Measurements from ENCODE around the gene NATD1.

NATD1 gene

DNA sequence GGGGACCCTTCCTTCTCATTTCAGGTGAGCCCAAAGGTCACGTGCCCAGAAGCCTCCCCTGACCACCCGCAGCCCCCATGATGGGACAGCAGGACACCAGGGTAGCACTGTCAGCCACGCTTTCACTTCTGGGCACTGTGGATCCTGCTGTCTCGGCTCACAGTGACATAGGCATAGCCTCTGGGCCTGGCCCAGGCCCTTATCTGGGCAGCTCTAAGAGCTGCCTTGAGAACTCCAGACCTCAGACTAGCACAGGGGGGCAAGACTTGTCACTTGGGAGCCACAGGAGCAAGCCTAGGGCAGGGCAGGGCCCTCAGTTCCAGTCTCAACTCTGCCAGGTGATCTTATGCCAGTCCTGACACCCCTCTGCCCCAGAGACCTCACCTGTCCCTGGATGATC lies 4.7 kb downstream of the NATD1 start:
- Histone ChIP-seq H3K9me3 (ENCODE audit: insufficient read depth, low read length) (no peaks in the 10 kb centered on the region), H2AFZ (ENCODE audit: low read depth, low read length) (no peak overlapping the region), H3K79me2 (ENCODE audit: low read length) (no peaks in the 10 kb centered on the region), H3K4me3 (ENCODE audit: low read length) (no peak overlapping the region), H3K27me3 (ENCODE audit: low read depth, low read length) (no peaks in the 10 kb centered on the region), H3K9ac (ENCODE audit: low read length) (no peak overlapping the region), H3K4me2 (ENCODE audit: low read length) (no peak overlapping the region), H3K36me3 (replicated peaks; ENCODE audit: low read depth, low read length) (no peaks in the 10 kb centered on the region), H3K4me1 (ENCODE audit: low read length) (no peaks in the 10 kb centered on the region), H4K20me1 (ENCODE audit: insufficient read depth, low read length) (no peaks in the 10 kb centered on the region), H3K27ac (ENCODE audit: low read length) (no peak overlapping the region)
- no peak for TF ChIP-seq EZH2phosphoT487 (IDR thresholded peaks at IDR 0.05; ENCODE audit: low read depth)
- TF ChIP-seq, protein P1, sequence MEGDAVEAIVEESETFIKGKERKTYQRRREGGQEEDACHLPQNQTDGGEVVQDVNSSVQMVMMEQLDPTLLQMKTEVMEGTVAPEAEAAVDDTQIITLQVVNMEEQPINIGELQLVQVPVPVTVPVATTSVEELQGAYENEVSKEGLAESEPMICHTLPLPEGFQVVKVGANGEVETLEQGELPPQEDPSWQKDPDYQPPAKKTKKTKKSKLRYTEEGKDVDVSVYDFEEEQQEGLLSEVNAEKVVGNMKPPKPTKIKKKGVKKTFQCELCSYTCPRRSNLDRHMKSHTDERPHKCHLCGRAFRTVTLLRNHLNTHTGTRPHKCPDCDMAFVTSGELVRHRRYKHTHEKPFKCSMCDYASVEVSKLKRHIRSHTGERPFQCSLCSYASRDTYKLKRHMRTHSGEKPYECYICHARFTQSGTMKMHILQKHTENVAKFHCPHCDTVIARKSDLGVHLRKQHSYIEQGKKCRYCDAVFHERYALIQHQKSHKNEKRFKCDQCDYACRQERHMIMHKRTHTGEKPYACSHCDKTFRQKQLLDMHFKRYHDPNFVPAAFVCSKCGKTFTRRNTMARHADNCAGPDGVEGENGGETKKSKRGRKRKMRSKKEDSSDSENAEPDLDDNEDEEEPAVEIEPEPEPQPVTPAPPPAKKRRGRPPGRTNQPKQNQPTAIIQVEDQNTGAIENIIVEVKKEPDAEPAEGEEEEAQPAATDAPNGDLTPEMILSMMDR (IDR thresholded peaks at IDR 0.05; ENCODE audit: low read depth, low read length), result no peak

DNA sequence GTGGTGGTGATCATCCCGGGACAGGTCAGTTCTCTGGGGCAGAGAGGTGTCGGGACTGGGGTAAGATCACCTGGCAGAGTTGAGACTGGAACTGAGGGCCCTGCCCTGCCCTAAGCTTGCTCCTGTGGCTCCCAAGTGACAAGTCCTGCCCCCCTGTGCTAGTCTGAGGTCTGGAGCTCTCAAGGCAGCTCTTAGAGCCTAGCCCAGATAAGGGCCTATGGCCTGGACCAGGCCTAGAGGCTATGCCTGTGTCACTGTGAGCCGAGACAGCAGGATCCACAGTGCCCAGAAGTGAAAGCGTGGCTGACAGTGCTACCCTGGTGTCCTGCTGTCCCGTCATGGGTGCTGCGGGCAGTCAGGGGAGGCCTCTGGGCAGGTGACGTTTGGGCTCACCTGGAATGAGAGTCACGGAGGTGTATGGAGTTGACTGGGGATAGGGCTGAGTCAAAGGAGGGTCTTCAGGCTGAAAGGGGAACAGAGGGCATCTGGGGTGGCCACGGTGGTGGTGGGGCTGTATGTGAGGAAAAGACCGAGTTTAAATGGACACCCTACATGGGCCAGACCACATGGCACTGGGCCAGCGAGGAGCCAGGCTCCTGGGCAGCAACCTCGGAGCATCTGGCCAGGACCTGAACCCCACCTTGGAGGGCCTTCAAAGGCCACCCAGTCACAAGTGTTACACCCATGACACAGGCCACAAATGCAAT lies 5.5 kb downstream of the NATD1 start:
- Histone ChIP-seq H3K79me2 (ENCODE audit: low read length) (no peaks in the 10 kb centered on the region), H4K20me1 (ENCODE audit: insufficient read depth, low read length) (no peaks in the 10 kb centered on the region)

DNA sequence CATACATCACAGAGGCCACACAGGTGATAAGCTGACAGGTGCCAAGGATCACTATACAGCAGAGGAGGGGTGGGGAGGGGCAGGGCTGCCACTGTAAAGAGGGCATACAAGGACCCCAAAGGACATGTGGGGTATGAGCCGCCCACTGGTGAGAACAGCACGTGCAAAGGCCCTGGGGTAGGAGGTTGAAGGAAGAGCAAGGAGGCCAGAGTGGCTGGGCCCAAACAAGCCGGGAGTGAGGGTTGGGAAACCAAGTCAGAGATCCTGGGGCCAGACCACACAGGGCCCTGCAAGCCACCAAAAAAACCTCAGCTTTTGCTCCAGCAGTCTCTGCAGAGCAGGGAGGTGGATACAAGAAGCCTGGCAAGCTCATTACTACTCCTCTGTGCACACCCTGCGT lies 6.5 kb downstream of the NATD1 start:
- Histone ChIP-seq H3K4me1 (ENCODE audit: low read length) (no peaks in the 10 kb centered on the region), H3K4me2 (ENCODE audit: low read length) (no peak overlapping the region), H3K36me3 (replicated peaks; ENCODE audit: low read depth, low read length) (no peaks in the 10 kb centered on the region), H2AFZ (ENCODE audit: low read depth, low read length) (no peak overlapping the region), H3K27me3 (ENCODE audit: low read depth, low read length) (no peaks in the 10 kb centered on the region), H4K20me1 (ENCODE audit: insufficient read depth, low read length) (no peaks in the 10 kb centered on the region), H3K9ac (ENCODE audit: low read length) (no peak overlapping the region), H3K27ac (ENCODE audit: low read length) (no peak overlapping the region), H3K79me2 (ENCODE audit: low read length) (no peaks in the 10 kb centered on the region), H3K4me3 (ENCODE audit: low read length) (no peak overlapping the region), H3K9me3 (ENCODE audit: insufficient read depth, low read length) (no peaks in the 10 kb centered on the region)
- no peak for TF ChIP-seq EZH2phosphoT487 (IDR thresholded peaks at IDR 0.05; ENCODE audit: low read depth)
- TF ChIP-seq, protein P1 (IDR thresholded peaks at IDR 0.05; ENCODE audit: low read depth, low read length), result no peak

More for the DNA sequence above, 5.5 kb downstream of the NATD1 start:
- no peak overlapping the region for H3K27ac ChIP-seq (ENCODE audit: low read length)
- no peak overlapping the region for H3K4me3 ChIP-seq (ENCODE audit: low read length)
- TF ChIP-seq, protein P1 (IDR thresholded peaks at IDR 0.05; ENCODE audit: low read depth, low read length), result no peak
- no peak for TF ChIP-seq EZH2phosphoT487 (IDR thresholded peaks at IDR 0.05; ENCODE audit: low read depth)
- no peak overlapping the region for H2AFZ ChIP-seq (ENCODE audit: low read depth, low read length)
- H3K27me3 ChIP-seq (ENCODE audit: low read depth, low read length), result no peaks in the 10 kb centered on the region
- H3K36me3 ChIP-seq (replicated peaks; ENCODE audit: low read depth, low read length), result no peaks in the 10 kb centered on the region
- no peaks in the 10 kb centered on the region for H3K9me3 ChIP-seq (ENCODE audit: insufficient read depth, low read length)
- no peak overlapping the region for H3K9ac ChIP-seq (ENCODE audit: low read length)
- no peak overlapping the region for H3K4me2 ChIP-seq (ENCODE audit: low read length)
- H3K4me1 ChIP-seq (ENCODE audit: low read length), result no peaks in the 10 kb centered on the region

DNA sequence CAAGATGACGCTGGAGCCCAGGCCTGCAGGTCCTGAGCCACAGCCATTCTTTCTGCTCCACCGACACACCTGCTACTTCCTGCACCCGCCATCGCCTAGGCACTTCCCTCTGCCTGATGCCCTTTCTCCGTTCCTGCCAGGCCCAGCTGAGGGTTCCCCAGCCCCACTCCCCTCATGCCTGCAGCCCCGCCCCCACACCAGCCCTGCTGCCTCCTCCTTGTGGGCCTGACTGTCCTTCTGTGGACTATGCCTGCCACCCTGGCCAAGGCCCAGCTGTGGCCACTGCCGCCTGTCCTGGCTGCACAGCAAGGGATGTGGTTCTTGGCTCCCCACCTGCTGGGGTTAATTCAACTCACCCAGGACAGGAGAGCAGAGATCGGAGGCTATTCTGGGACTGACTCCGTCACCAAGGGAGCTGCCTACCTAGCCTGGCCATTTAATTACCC lies 7.5 kb downstream of the NATD1 start:
- no peak overlapping the region for H3K9ac ChIP-seq (ENCODE audit: low read length)
- H4K20me1 ChIP-seq (ENCODE audit: insufficient read depth, low read length), result no peaks in the 10 kb centered on the region
- no peaks in the 10 kb centered on the region for H3K4me1 ChIP-seq (ENCODE audit: low read length)
- H2AFZ ChIP-seq (ENCODE audit: low read depth, low read length), result no peak overlapping the region
- H3K4me2 ChIP-seq (ENCODE audit: low read length), result no peak overlapping the region
- no peaks in the 10 kb centered on the region for H3K9me3 ChIP-seq (ENCODE audit: insufficient read depth, low read length)
- no peaks in the 10 kb centered on the region for H3K36me3 ChIP-seq (replicated peaks; ENCODE audit: low read depth, low read length)
- H3K4me3 ChIP-seq (ENCODE audit: low read length), result no peak overlapping the region
- no peak overlapping the region for H3K27ac ChIP-seq (ENCODE audit: low read length)
- H3K79me2 ChIP-seq (ENCODE audit: low read length), result no peaks in the 10 kb centered on the region
- H3K27me3 ChIP-seq (ENCODE audit: low read depth, low read length), result no peaks in the 10 kb centered on the region
- TF ChIP-seq EZH2phosphoT487 (IDR thresholded peaks at IDR 0.05; ENCODE audit: low read depth), result no peak
- TF ChIP-seq, protein P1 (IDR thresholded peaks at IDR 0.05; ENCODE audit: low read depth, low read length), result no peak
